ENCODE data around the gene HMX1.

- TF ChIP-seq, protein P1, sequence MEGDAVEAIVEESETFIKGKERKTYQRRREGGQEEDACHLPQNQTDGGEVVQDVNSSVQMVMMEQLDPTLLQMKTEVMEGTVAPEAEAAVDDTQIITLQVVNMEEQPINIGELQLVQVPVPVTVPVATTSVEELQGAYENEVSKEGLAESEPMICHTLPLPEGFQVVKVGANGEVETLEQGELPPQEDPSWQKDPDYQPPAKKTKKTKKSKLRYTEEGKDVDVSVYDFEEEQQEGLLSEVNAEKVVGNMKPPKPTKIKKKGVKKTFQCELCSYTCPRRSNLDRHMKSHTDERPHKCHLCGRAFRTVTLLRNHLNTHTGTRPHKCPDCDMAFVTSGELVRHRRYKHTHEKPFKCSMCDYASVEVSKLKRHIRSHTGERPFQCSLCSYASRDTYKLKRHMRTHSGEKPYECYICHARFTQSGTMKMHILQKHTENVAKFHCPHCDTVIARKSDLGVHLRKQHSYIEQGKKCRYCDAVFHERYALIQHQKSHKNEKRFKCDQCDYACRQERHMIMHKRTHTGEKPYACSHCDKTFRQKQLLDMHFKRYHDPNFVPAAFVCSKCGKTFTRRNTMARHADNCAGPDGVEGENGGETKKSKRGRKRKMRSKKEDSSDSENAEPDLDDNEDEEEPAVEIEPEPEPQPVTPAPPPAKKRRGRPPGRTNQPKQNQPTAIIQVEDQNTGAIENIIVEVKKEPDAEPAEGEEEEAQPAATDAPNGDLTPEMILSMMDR (conservative IDR thresholded peaks at IDR 0.05; ENCODE audit: low read length): no peak
- no peak for TF ChIP-seq EZH2phosphoT487 (IDR thresholded peaks at IDR 0.05; ENCODE audit: borderline replicate concordance, low read depth, low read length)
These were observed 2.6 kb upstream of the HMX1 start for GRCh38 chr4:8874003-8874895.
